Body of pancreas (tissue), 4 donors: ENCODE data around the gene ACADVL. TPM values are rescaled to one million over a fixed set of nuclear protein-coding genes. Genes with fewer than 3 reads are reported as not detected.

Source experiments
- ATAC-seq: fragments of 150-250 bp; one replicate; pipeline ENCODE4 v1.9.1; 2016
- DNase-seq, 4 donors: peaks; one replicate each; pipeline ENCODE4 v3.0.0-alpha.2; 2019
- H3K27ac ChIP-seq, 4 donors: fragments of 200-600 bp; sonication (generic); 1 replicate in 3 of 4; 2 replicates in 1 of 4; pipeline versions ENCODE4 v1.5.1 to v1.6.1; 2016 to 2019; ENCODE audit warnings: mild to moderate bottlenecking in 1 of 4, mixed read lengths in 1 of 4, moderate library complexity in 1 of 4
- H3K27me3 ChIP-seq, 2 donors: fragments of 200-600 bp; sonication (generic); one replicate each; pipeline ENCODE4 v1.6.0; 2016; ENCODE audit warnings: mild to moderate bottlenecking in 1 of 2
- H3K36me3 ChIP-seq, 2 donors: fragments of 200-600 bp; sonication (generic); replicated peaks in 1 of 2; 2 replicates each; pipeline ENCODE4 v1.5.1; 2016; ENCODE audit warnings: low read depth in 2 of 2; ENCODE audit not compliant: insufficient read depth in 1 of 2
- H3K4me1 ChIP-seq: fragments of 200-600 bp; sonication (generic); one replicate; pipeline ENCODE4 v1.6.0; 2016
- H3K4me3 ChIP-seq, 2 donors: fragments of 200-600 bp; sonication (generic); 1 replicate in 1 of 2; 2 replicates in 1 of 2; pipeline ENCODE4 v1.5.1; 2016 to 2019
- H3K9me3 ChIP-seq, 3 donors: fragments of 200-600 bp; sonication (generic); 1 replicate in 2 of 3; 2 replicates in 1 of 3; pipeline ENCODE4 v1.5.1; 2016
- CTCF ChIP-seq, 7 experiments: fragments of 450-650 bp in 4 of 7; fragments of 200-600 bp in 3 of 7; sonication (generic) in 3 of 7; IDR thresholded peaks; one replicate each; pipeline ENCODE4 v1.5.1; 2016 to 2019; ENCODE audit warnings: antibody characterized with exemption in 7 of 7
- POLR2A ChIP-seq, 3 donors: fragments of 450-650 bp; IDR thresholded peaks; one replicate each; pipeline ENCODE4 v1.6.1; 2016; ENCODE audit warnings: antibody characterized with exemption in 3 of 3, mild to moderate bottlenecking in 2 of 3
- WGBS, 2 donors: methylation state at CpG; one replicate each; pipeline ENCODE4 v1.1.5; 2017; 5-methylcytosine and 5-hydroxymethylcytosine counted together
- intact Hi-C: fragments of 100-400 bp; cut with DNase I; formaldehyde crosslinking; loops from one replicate; pipeline ENCODE4 v1.15.1; 2023
- total RNA-seq, 2 donors: library from RNA; depleted of rRNA; stranded (reverse); fragments of >200 nt; gene quantifications; one replicate each; pipeline ENCODE4 v1.1.0, GENCODE V29; 2016

ACADVL gene
- total RNA-seq, 2 donors from 2014 or later: 887 to 1,901 TPM

- peaks cover 22% of the 10 kb centered on the region for H3K4me1 ChIP-seq
- WGBS, 2 donors: 69 to 72% methylated on average over 1 of the region's 1 CpG
- H3K27ac ChIP-seq: no peak overlapping the region
- ATAC-seq (no peak), DNase-seq (no peak)
- no peaks in the 10 kb centered on the region for H3K9me3 ChIP-seq
- no peak for TF ChIP-seq POLR2A (IDR thresholded peaks at IDR 0.05)
- no peak for TF ChIP-seq CTCF (IDR thresholded peaks at IDR 0.05)
- no peaks in the 10 kb centered on the region for H3K36me3 ChIP-seq
- intact Hi-C loops: no loop called here
- peaks cover 0 to 15% of the 10 kb centered on the region in 2 donors for H3K27me3 ChIP-seq
- H3K4me3 ChIP-seq: no peak overlapping the region
These were observed 43.5 kb upstream of the ACADVL start for GRCh38 chr17:7176107-7176840.

- no peak overlapping the region for H3K27ac ChIP-seq
- intact Hi-C loops: no loop called here
- H3K36me3 ChIP-seq: no peaks in the 10 kb centered on the region
- H3K27me3 ChIP-seq: peaks cover 0 to 15% of the 10 kb centered on the region in 2 donors
- DNase-seq (no peak), ATAC-seq (no peak)
- no peaks in the 10 kb centered on the region for H3K9me3 ChIP-seq
- TF ChIP-seq POLR2A (IDR thresholded peaks at IDR 0.05) (no peak), CTCF (IDR thresholded peaks at IDR 0.05) (no peak)
- H3K4me3 ChIP-seq: no peak overlapping the region
- 1 to 5% methylated on average over 9 to 17 of the region's 17 CpGs for WGBS, 2 donors
- peaks cover 22% of the 10 kb centered on the region for H3K4me1 ChIP-seq
These were observed 42.9 kb upstream of the ACADVL start for GRCh38 chr17:7176841-7177190.

- Histone ChIP-seq H3K4me1 (peaks cover 22% of the 10 kb centered on the region), H3K27me3 (peaks cover 0 to 15% of the 10 kb centered on the region in 2 donors), H3K4me3 (no peak overlapping the region), H3K9me3 (no peaks in the 10 kb centered on the region), H3K36me3 (no peaks in the 10 kb centered on the region), H3K27ac (no peak overlapping the region)
- intact Hi-C loops: no loop called here
- ATAC-seq: peak; percentile 76
- WGBS, 2 donors: 2% methylated on average over 19 to 31 of the region's 31 CpGs
- TF ChIP-seq CTCF (IDR thresholded peaks at IDR 0.05) (peak; percentile 52 to 80 (median 72)), POLR2A (IDR thresholded peaks at IDR 0.05) (no peak)
- peak; percentile 62 to 74 (median 74) for DNase-seq
These were observed 42.4 kb upstream of the ACADVL start for GRCh38 chr17:7177191-7177953.

- WGBS, 2 donors: 6 to 7% methylated on average over 14 to 18 of the region's 18 CpGs
- DNase-seq (peak in 2 of 4 donors; percentile 13 to 27), ATAC-seq (peak; percentile 8)
- TF ChIP-seq CTCF (IDR thresholded peaks at IDR 0.05): no peak
- no peak for TF ChIP-seq POLR2A (IDR thresholded peaks at IDR 0.05)
- Histone ChIP-seq H3K4me1 (peaks cover 22% of the 10 kb centered on the region), H3K36me3 (no peaks in the 10 kb centered on the region), H3K9me3 (no peaks in the 10 kb centered on the region), H3K27ac (no peak overlapping the region), H3K27me3 (peaks cover 0 to 15% of the 10 kb centered on the region in 2 donors), H3K4me3 (no peak overlapping the region)
- intact Hi-C loops: no loop called here
These were observed 41.7 kb upstream of the ACADVL start for GRCh38 chr17:7177954-7178477.
